ENCODE results near the gene NUDT12. TPM values are rescaled to one million over a fixed set of nuclear protein-coding genes. Genes with fewer than 3 reads are reported as not detected.

The NUDT12 gene
- total RNA-seq, 1 donor: 16.8 TPM

DNA sequence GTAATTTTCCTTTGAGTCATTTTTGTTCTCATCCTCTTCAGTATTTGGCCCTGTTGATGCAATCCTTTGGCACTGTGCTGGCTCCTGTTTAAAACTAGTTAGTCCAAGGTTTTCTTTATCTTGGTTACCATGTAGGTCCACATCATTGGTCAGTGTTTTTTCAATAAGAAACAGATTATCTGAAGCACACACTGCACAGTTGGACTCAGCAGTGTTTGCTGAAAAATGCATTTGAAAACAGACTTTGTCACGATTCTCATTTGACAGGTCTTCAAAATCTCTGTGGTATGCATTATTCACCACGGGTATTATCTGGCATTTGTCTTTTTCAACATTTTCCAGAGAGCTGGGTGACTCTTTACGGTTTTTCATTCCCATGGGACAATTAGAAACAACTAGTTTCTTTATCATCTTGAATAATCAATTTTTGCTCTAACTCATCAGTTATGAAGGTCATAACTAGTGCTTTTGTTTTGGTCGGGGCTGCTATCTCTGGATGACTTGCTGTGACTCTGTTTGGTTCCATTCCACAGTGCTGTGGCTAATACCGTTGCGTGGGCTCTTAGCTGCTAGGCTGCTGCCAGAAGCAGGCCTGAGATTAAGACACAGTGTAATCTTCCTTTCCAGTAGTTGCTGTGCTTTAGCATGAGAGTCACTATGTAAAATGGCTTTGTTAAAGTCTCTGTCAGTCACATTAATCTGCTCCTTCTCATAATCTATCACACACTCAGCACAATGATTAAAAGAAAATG is 36.2 kb downstream of the NUDT12 start:
- TF ChIP-seq, protein P1, sequence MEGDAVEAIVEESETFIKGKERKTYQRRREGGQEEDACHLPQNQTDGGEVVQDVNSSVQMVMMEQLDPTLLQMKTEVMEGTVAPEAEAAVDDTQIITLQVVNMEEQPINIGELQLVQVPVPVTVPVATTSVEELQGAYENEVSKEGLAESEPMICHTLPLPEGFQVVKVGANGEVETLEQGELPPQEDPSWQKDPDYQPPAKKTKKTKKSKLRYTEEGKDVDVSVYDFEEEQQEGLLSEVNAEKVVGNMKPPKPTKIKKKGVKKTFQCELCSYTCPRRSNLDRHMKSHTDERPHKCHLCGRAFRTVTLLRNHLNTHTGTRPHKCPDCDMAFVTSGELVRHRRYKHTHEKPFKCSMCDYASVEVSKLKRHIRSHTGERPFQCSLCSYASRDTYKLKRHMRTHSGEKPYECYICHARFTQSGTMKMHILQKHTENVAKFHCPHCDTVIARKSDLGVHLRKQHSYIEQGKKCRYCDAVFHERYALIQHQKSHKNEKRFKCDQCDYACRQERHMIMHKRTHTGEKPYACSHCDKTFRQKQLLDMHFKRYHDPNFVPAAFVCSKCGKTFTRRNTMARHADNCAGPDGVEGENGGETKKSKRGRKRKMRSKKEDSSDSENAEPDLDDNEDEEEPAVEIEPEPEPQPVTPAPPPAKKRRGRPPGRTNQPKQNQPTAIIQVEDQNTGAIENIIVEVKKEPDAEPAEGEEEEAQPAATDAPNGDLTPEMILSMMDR (IDR thresholded peaks at IDR 0.05; ENCODE audit: insufficient read depth, low read length): no peak
- no peak overlapping the region for H3K4me3 ChIP-seq (ENCODE audit: low read depth, low read length)
- DNase-seq (ENCODE audit: low read depth): peak; percentile 95

GRCh38 chr5:103525361-103525760 is 37.2 kb downstream of the NUDT12 start:
- DNase-seq (ENCODE audit: low read depth): peak; percentile 39
- TF ChIP-seq, protein P1 (IDR thresholded peaks at IDR 0.05; ENCODE audit: insufficient read depth, low read length): no peak
- H3K4me3 ChIP-seq (ENCODE audit: low read depth, low read length): no peak overlapping the region

DNA sequence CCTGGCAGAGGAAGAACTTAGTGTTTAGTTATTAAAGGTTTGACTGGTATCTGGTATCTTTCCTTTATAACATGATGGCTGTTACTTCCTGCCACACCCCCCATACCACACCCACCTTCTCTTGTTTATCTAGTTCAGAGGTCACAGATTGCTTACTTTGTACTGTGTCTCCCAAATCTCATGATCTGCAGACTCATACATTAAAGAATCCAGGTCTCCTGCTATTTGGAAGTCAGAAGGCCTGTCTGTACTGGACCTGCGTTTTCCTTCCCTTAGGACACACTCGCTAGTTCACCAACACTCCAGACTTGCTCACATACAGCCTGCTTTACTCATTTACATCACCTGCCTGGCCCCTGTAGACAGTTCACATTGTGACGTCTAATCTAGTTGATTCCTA is 39.3 kb downstream of the NUDT12 start:
- DNase-seq (ENCODE audit: low read depth): no peak
- TF ChIP-seq, protein P1 (IDR thresholded peaks at IDR 0.05; ENCODE audit: insufficient read depth, low read length): no peak
- H3K4me3 ChIP-seq (ENCODE audit: low read depth, low read length): no peak overlapping the region

DNA sequence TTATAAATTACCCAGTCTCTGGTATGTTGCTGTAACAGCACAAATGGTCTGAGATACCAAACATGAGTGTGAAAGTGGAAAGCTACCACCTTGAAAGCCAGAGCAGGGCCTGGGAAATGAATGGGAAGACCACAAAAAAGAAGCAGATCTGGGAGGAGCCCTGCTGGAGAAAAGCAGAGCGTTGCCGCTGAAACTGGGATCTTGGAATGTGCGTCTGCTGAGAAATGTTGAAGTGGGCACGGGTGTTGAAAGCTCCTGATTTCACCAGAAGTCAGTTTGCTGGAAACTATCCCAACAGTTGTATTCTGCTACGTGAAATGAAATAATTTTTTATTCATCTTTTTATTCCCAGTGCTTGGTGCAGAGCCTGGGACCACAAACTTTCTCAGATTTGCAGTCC is 40.0 kb downstream of the NUDT12 start:
- TF ChIP-seq, protein P1 (IDR thresholded peaks at IDR 0.05; ENCODE audit: insufficient read depth, low read length): peak; percentile 2
- DNase-seq (ENCODE audit: low read depth): peak; percentile 61
- H3K4me3 ChIP-seq (ENCODE audit: low read depth, low read length): no peak overlapping the region

- H3K4me3 ChIP-seq (ENCODE audit: low read depth, low read length): no peak overlapping the region
- TF ChIP-seq, protein P1 (IDR thresholded peaks at IDR 0.05; ENCODE audit: insufficient read depth, low read length): peak; percentile 43
- DNase-seq (ENCODE audit: low read depth): peak; percentile 17
These were observed 43.0 kb downstream of the NUDT12 start for GRCh38 chr5:103519550-103519949.

- TF ChIP-seq, protein P1 (IDR thresholded peaks at IDR 0.05; ENCODE audit: insufficient read depth, low read length): no peak
- no peak for DNase-seq (ENCODE audit: low read depth)
- no peak overlapping the region for H3K4me3 ChIP-seq (ENCODE audit: low read depth, low read length)
These were observed 48.2 kb downstream of the NUDT12 start for GRCh38 chr5:103514371-103514770.

DNA sequence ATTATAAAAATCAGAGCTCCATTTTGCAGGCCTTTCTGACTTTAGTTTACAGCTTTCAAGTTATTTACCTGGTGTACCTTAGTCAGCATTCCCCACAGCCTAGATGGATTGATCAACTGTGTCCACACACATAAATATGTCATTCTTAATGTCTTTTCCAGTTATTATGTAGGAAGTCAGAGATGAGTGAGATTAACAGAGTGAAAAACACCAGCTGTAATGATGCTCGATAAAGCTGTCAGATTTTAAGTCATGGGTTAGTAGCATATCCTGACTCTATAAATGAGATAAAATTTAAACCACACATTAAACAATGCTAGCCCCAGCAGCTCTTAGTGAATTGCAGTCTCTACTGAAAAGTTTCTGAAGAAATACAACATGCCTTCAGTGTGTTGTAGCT is 48.9 kb downstream of the NUDT12 start:
- no peak for DNase-seq (ENCODE audit: low read depth)
- TF ChIP-seq, protein P1 (IDR thresholded peaks at IDR 0.05; ENCODE audit: insufficient read depth, low read length): no peak
- H3K4me3 ChIP-seq (ENCODE audit: low read depth, low read length): no peak overlapping the region
